GM12878 (cell line): ENCODE results near the gene RNU6-1.

Experiments used
- BCLAF1 ChIP-seq: fragments of 450-650 bp; IDR thresholded peaks from 2 replicates; pipeline ENCODE4 v1.6.1; 2017; ENCODE audit warnings: antibody characterized with exemption, mild to moderate bottlenecking, moderate library complexity
- CTCF ChIP-seq, 3 experiments: IDR thresholded peaks in 2 of 3; conservative IDR thresholded peaks in 1 of 3; 2 replicates each; pipeline ENCODE4 v1.5.1; 2011; ENCODE audit warnings: low read depth in 3 of 3, low read length in 3 of 3, mild to moderate bottlenecking in 3 of 3, control low read depth in 2 of 3, moderate library complexity in 2 of 3, inconsistent platforms in 1 of 3, mixed read lengths in 1 of 3; ENCODE audit not compliant: control insufficient read depth in 2 of 3, insufficient read depth in 1 of 3; ENCODE audit errors: extremely low read depth in 1 of 3

- TF ChIP-seq CTCF (IDR thresholded peaks at IDR 0.05 in 2 of 3, conservative IDR thresholded peaks at IDR 0.05 in 1 of 3; ENCODE audit: control insufficient read depth in 2 of 3, extremely low read depth in 1 of 3, insufficient read depth in 1 of 3, low read depth in 3 of 3, low read length in 3 of 3) (no peak), BCLAF1 (no peak)
These were observed 10.5 kb upstream of the RNU6-1 start for GRCh38 chr15:67850336-67850735.
